ENCODE measurements around the gene TPST1.

DNA sequence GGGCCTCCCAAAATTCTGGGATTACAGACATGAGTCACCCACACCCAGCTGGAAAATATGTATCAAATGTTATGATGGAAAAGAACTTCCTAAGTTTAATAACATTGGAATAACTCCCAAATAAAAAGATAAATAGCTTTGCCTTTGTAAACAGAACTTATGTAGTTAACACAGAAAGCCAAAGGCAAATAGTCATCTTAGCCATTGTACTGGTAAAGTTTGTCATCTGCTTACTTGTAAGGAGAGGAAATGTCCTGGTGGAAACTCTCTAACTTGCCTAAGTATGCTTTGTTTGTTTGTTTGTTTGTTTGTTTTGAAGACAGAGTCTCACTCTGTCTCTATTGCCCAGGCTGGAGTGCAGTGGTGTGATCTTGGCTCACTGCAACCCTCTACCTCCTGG lies 23.8 kb upstream of the TPST1 start:
- no peak for TF ChIP-seq POLR2A (IDR thresholded peaks at IDR 0.05)
- TF ChIP-seq, protein P1, sequence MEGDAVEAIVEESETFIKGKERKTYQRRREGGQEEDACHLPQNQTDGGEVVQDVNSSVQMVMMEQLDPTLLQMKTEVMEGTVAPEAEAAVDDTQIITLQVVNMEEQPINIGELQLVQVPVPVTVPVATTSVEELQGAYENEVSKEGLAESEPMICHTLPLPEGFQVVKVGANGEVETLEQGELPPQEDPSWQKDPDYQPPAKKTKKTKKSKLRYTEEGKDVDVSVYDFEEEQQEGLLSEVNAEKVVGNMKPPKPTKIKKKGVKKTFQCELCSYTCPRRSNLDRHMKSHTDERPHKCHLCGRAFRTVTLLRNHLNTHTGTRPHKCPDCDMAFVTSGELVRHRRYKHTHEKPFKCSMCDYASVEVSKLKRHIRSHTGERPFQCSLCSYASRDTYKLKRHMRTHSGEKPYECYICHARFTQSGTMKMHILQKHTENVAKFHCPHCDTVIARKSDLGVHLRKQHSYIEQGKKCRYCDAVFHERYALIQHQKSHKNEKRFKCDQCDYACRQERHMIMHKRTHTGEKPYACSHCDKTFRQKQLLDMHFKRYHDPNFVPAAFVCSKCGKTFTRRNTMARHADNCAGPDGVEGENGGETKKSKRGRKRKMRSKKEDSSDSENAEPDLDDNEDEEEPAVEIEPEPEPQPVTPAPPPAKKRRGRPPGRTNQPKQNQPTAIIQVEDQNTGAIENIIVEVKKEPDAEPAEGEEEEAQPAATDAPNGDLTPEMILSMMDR (IDR thresholded peaks at IDR 0.05 in 4 of 5, conservative IDR thresholded peaks at IDR 0.05 in 1 of 5), result no peak
